Muscle of leg (tissue), 11 donors: ENCODE measurements around the gene OPHN1. TPM values are rescaled to one million over a fixed set of nuclear protein-coding genes. Genes with fewer than 3 reads are reported as not detected.
A peak's percentile ranks its signal among the peaks of the same experiment; 100 is the strongest.

Source experiments
- DNase-seq: peaks from one replicate; pipeline ENCODE4 v3.0.0; 2013
- H3K27ac ChIP-seq: one replicate; pipeline ENCODE4 v1.5.1; 2013; ENCODE audit warnings: mild to moderate bottlenecking, low read length, control low read depth
- H3K27me3 ChIP-seq: one replicate; pipeline ENCODE4 v1.6.1; 2013; ENCODE audit warnings: low read length; ENCODE audit not compliant: control insufficient read depth, insufficient read depth
- H3K36me3 ChIP-seq: one replicate; pipeline ENCODE4 v1.6.1; 2013; ENCODE audit warnings: low read length; ENCODE audit not compliant: control insufficient read depth, insufficient read depth
- H3K4me1 ChIP-seq: one replicate; pipeline ENCODE4 v1.6.1; 2013; ENCODE audit warnings: low read length; ENCODE audit not compliant: control insufficient read depth, insufficient read depth
- H3K4me3 ChIP-seq: one replicate; pipeline ENCODE4 v1.5.1; 2013; ENCODE audit warnings: low read length, control low read depth
- H3K9me3 ChIP-seq: replicated peaks from 2 replicates; pipeline ENCODE4 v1.6.1; 2013; ENCODE audit warnings: low read depth, low read length; ENCODE audit not compliant: control insufficient read depth
- WGBS: methylation state at CpG from one replicate; pipeline ENCODE4 v1.1.5; 2013; ENCODE audit warnings: missing lambda C conversion rate; ENCODE audit not compliant: insufficient coverage; 5-methylcytosine and 5-hydroxymethylcytosine counted together
- polyA plus RNA-seq, 8 donors: library from polyadenylated mRNA; unstranded; fragments of 120-200 nt; gene quantifications; one replicate each; pipeline versions ENCODE4 v1.2.1 to v1.2.3, GENCODE V29; 2013; ENCODE audit warnings: inconsistent platforms in 1 of 8, low replicate concordance in 1 of 8; ENCODE audit not compliant: insufficient read length in 8 of 8, insufficient read depth in 1 of 8
- total RNA-seq: library from RNA; stranded (reverse); fragments of 120-200 nt; gene quantifications from one replicate; pipeline ENCODE4 v1.2.4, GENCODE V29; 2013

OPHN1 gene
- total and polyA plus RNA-seq, 9 donors, result 9.2 to 15.7 (median 14.8) TPM

- no peaks in the 10 kb centered on the region for H3K27me3 ChIP-seq
- H3K36me3 ChIP-seq, result no peaks in the 10 kb centered on the region
- whole genome bisulfite sequencing, result 83% methylated on average over 2 of the region's 8 CpGs
- no peak overlapping the region for H3K27ac ChIP-seq
- no peak for DNase-seq
- H3K4me3 ChIP-seq, result no peak overlapping the region
- no peaks in the 10 kb centered on the region for H3K4me1 ChIP-seq
- H3K9me3 ChIP-seq, result no peaks in the 10 kb centered on the region
Observed at GRCh38 chrX:68454476-68455150, 21.3 kb upstream of the OPHN1 start.

GRCh38 chrX:68451720-68452119 is 18.4 kb upstream of the OPHN1 start:
- WGBS, result 89% methylated on average over 3 of the region's 8 CpGs
- Histone ChIP-seq H3K36me3 (no peaks in the 10 kb centered on the region), H3K4me1 (no peaks in the 10 kb centered on the region), H3K9me3 (no peaks in the 10 kb centered on the region), H3K27me3 (peaks cover 2% of the 10 kb centered on the region), H3K4me3 (no peak overlapping the region), H3K27ac (no peak overlapping the region)
- DNase-seq, result no peak

GRCh38 chrX:68443155-68443868 is 10.0 kb upstream of the OPHN1 start:
- no peaks in the 10 kb centered on the region for H3K36me3 ChIP-seq
- DNase-seq, result no peak
- H3K27me3 ChIP-seq, result peaks cover 8% of the 10 kb centered on the region
- peaks cover 3% of the 10 kb centered on the region for H3K4me1 ChIP-seq
- WGBS, result 94% methylated on average over 2 of the region's 6 CpGs
- no peak overlapping the region for H3K4me3 ChIP-seq
- no peak overlapping the region for H3K27ac ChIP-seq
- H3K9me3 ChIP-seq, result no peaks in the 10 kb centered on the region

- no CpG with 5 or more reads among the region's 1 CpG for WGBS
- peaks cover 3% of the 10 kb centered on the region for H3K4me1 ChIP-seq
- no peak overlapping the region for H3K4me3 ChIP-seq
- H3K9me3 ChIP-seq, result no peaks in the 10 kb centered on the region
- H3K27me3 ChIP-seq, result peaks cover 8% of the 10 kb centered on the region
- DNase-seq, result peak; percentile 94
- peak overlapping the region; percentile 53 for H3K27ac ChIP-seq
- H3K36me3 ChIP-seq, result no peaks in the 10 kb centered on the region
Observed at GRCh38 chrX:68440940-68441339, 7.6 kb upstream of the OPHN1 start.

- Histone ChIP-seq H3K27ac (peak overlapping the region; percentile 53), H3K9me3 (no peaks in the 10 kb centered on the region), H3K36me3 (no peaks in the 10 kb centered on the region), H3K4me3 (no peak overlapping the region), H3K27me3 (peaks cover 8% of the 10 kb centered on the region), H3K4me1 (peaks cover 3% of the 10 kb centered on the region)
- DNase-seq, result no peak
Observed at GRCh38 chrX:68440442-68440841, 7.1 kb upstream of the OPHN1 start.

GRCh38 chrX:68439341-68439740 is 6.0 kb upstream of the OPHN1 start:
- H3K9me3 ChIP-seq, result no peaks in the 10 kb centered on the region
- no peak for DNase-seq
- H3K4me1 ChIP-seq, result peaks cover 6% of the 10 kb centered on the region
- H3K36me3 ChIP-seq, result no peaks in the 10 kb centered on the region
- H3K27ac ChIP-seq, result no peak overlapping the region
- peaks cover 5% of the 10 kb centered on the region for H3K27me3 ChIP-seq
- WGBS, result 90% methylated on average over 1 of the region's 4 CpGs
- H3K4me3 ChIP-seq, result no peak overlapping the region

GRCh38 chrX:68438575-68438974 is 5.3 kb upstream of the OPHN1 start:
- 100% methylated on average over 1 of the region's 4 CpGs for WGBS
- no peak for DNase-seq

GRCh38 chrX:68433981-68434299 is 645 bp upstream of the OPHN1 start:
- peaks cover 20% of the 10 kb centered on the region for H3K27me3 ChIP-seq
- H3K4me3 ChIP-seq, result peak overlapping the region; percentile 77
- H3K27ac ChIP-seq, result peak overlapping the region; percentile 92
- no peaks in the 10 kb centered on the region for H3K9me3 ChIP-seq
- DNase-seq, result no peak
- H3K4me1 ChIP-seq, result peaks cover 10% of the 10 kb centered on the region
- H3K36me3 ChIP-seq, result no peaks in the 10 kb centered on the region
- 43% methylated on average over 13 of the region's 13 CpGs for WGBS

More at GRCh38 chrX:68438575-68438974, 5.3 kb upstream of the OPHN1 start:
- H3K4me3 ChIP-seq, result no peak overlapping the region
- peaks cover 7% of the 10 kb centered on the region for H3K27me3 ChIP-seq
- no peak overlapping the region for H3K27ac ChIP-seq
- no peaks in the 10 kb centered on the region for H3K9me3 ChIP-seq
- no peaks in the 10 kb centered on the region for H3K36me3 ChIP-seq
- peaks cover 6% of the 10 kb centered on the region for H3K4me1 ChIP-seq

- Histone ChIP-seq H3K36me3 (no peaks in the 10 kb centered on the region), H3K9me3 (no peaks in the 10 kb centered on the region), H3K27me3 (peaks cover 17% of the 10 kb centered on the region), H3K27ac (peak overlapping the region; percentile 92), H3K4me1 (peaks cover 10% of the 10 kb centered on the region), H3K4me3 (peak overlapping the region; percentile 77)
- WGBS, result 47% methylated on average over 11 of the region's 12 CpGs
- peak; percentile 27 for DNase-seq
Observed at GRCh38 chrX:68432648-68433047, 647 bp downstream of the OPHN1 start.

GRCh38 chrX:68431836-68432235 is 1.5 kb downstream of the OPHN1 start:
- no CpG with 5 or more reads among the region's 2 CpGs for WGBS
- no peaks in the 10 kb centered on the region for H3K9me3 ChIP-seq
- peak overlapping the region; percentile 77 for H3K4me3 ChIP-seq
- H3K27me3 ChIP-seq, result peaks cover 15% of the 10 kb centered on the region
- no peak for DNase-seq
- peaks cover 10% of the 10 kb centered on the region for H3K4me1 ChIP-seq
- no peaks in the 10 kb centered on the region for H3K36me3 ChIP-seq
- no peak overlapping the region for H3K27ac ChIP-seq
